ENCODE data around the gene TCTN2.

Gene TCTN2

DNA sequence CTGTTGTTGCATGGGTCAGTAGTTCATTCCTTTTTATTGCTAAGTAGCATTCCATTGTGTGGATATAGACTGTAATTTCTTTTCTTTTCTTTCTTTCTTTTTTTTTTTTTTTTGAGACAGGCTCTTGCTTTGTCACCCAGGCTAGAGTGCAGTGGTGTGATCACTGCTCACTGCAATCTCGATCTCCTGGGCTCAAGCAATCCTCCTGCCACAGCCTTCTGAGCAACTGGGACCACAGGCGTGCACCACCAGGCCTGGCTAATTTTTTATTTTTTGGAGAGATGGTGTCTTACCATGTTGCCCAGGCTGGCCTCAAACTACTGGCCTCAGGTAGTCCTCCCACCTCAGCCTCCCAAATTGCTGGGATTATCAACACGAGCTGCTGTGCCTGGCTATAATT lies 46.4 kb downstream of the TCTN2 start:
- no peak overlapping the region for H3K27ac ChIP-seq (ENCODE audit: low read depth, low read length)
- H3K4me1 ChIP-seq (ENCODE audit: control insufficient read depth, insufficient read depth, low read length, unreplicated experiment) = peaks cover 16% of the 10 kb centered on the region
- no peaks in the 10 kb centered on the region for H3K36me3 ChIP-seq (ENCODE audit: insufficient read depth, low read length)
- H3K4me3 ChIP-seq (ENCODE audit: low read depth, low read length) = no peak overlapping the region
- H3K27me3 ChIP-seq (ENCODE audit: insufficient read depth, low read length) = no peaks in the 10 kb centered on the region
- H3K79me2 ChIP-seq (ENCODE audit: control insufficient read depth, insufficient read depth, low read length, unreplicated experiment) = peaks cover 23% of the 10 kb centered on the region
- H2AFZ ChIP-seq (ENCODE audit: low read length, unreplicated experiment) = no peak overlapping the region

DNA sequence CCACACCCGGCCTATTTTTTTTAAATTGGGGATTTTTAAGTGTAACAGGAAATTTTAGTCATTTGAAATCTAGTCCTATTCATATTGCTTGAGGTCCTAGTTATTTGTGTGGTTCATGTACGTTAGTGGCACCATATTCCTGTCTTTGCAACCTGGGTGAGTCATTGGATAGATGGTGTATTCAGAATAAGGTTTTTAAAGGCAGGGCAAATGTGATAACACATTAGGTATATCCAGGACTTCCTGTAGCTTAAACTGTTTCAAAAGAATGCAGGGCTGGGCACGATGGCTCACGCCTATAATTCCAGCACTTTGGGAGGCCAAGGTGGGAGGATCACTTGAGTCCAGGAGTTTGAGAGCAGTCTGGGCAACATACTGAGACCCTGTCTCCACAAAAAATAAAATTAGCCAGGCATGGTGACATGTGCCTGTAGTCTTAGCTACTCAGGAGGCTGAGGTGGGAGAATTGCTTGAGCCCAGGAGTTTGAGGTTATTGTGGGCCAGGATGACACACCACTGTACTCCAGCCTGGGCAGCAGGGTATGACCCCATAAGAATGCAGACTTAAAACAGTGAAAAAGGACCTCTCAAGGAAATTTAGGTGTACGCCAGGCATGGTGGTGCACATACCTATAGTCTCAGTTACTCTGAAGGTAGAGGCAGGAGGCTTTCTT lies 49.4 kb downstream of the TCTN2 start:
- no peak overlapping the region for H2AFZ ChIP-seq (ENCODE audit: low read length, unreplicated experiment)
- H3K36me3 ChIP-seq (ENCODE audit: insufficient read depth, low read length) = 0 out of 2 replicates have a peak, but pooled peaks cover 2% of the 10 kb centered on the region
- no peak overlapping the region for H3K4me3 ChIP-seq (ENCODE audit: low read depth, low read length)
- peaks cover 3% of the 10 kb centered on the region for H3K4me1 ChIP-seq (ENCODE audit: control insufficient read depth, insufficient read depth, low read length, unreplicated experiment)
- H3K79me2 ChIP-seq (ENCODE audit: control insufficient read depth, insufficient read depth, low read length, unreplicated experiment) = no peaks in the 10 kb centered on the region
- no peak overlapping the region for H3K27ac ChIP-seq (ENCODE audit: low read depth, low read length)
- H3K27me3 ChIP-seq (ENCODE audit: insufficient read depth, low read length) = no peaks in the 10 kb centered on the region

DNA sequence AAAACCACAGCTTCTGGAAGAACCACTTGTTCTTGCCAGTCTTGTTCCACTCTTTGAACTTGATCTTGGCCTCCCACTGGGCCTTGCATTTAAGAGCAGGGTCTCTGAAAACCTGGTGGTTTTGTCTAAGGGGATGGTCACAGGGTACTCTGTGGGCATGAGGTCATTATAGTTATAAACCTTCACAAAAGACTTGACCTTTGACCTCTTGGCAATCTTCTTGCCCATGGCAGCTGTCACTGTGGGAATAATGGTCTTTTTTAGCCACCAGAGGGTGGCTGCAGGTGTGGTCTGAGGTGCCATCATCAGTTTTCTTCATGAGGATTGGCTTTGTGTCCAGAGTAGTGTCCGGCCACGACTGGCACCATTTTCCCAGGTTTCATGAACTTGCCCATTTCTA lies 50.3 kb downstream of the TCTN2 start:
- 0 out of 2 replicates have a peak, but pooled peaks cover 7% of the 10 kb centered on the region for H3K36me3 ChIP-seq (ENCODE audit: insufficient read depth, low read length)
- H2AFZ ChIP-seq (ENCODE audit: low read length, unreplicated experiment) = no peak overlapping the region
- no peak overlapping the region for H3K27ac ChIP-seq (ENCODE audit: low read depth, low read length)
- no peaks in the 10 kb centered on the region for H3K79me2 ChIP-seq (ENCODE audit: control insufficient read depth, insufficient read depth, low read length, unreplicated experiment)
- no peaks in the 10 kb centered on the region for H3K27me3 ChIP-seq (ENCODE audit: insufficient read depth, low read length)
- H3K4me1 ChIP-seq (ENCODE audit: control insufficient read depth, insufficient read depth, low read length, unreplicated experiment) = no peaks in the 10 kb centered on the region
- no peak overlapping the region for H3K4me3 ChIP-seq (ENCODE audit: low read depth, low read length)

DNA sequence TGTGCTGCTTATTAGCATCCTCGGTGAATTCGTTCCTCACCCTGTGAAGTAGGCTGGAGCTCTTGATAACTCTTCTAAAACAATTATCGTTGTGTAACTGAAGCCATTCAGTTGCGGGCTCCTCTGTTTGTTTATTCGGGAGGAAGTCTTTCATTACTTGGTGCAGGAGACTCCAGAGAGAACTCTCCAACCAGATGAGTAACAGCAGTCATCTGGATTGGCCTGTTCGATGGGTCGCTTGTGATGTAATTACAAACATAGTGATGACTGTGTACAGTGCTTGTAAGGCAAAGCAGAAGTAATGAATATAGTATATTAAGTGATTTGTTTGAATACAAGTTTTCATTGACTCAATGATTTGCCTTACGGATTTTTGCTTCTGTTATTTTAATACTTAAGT lies 52.1 kb downstream of the TCTN2 start:
- no peak overlapping the region for H2AFZ ChIP-seq (ENCODE audit: low read length, unreplicated experiment)
- H3K27ac ChIP-seq (ENCODE audit: low read depth, low read length) = no peak overlapping the region
- no peak overlapping the region for H3K4me3 ChIP-seq (ENCODE audit: low read depth, low read length)
- H3K27me3 ChIP-seq (ENCODE audit: insufficient read depth, low read length) = no peaks in the 10 kb centered on the region
- no peaks in the 10 kb centered on the region for H3K79me2 ChIP-seq (ENCODE audit: control insufficient read depth, insufficient read depth, low read length, unreplicated experiment)
- 0 out of 2 replicates have a peak, but pooled peaks cover 11% of the 10 kb centered on the region for H3K36me3 ChIP-seq (ENCODE audit: insufficient read depth, low read length)
- no peaks in the 10 kb centered on the region for H3K4me1 ChIP-seq (ENCODE audit: control insufficient read depth, insufficient read depth, low read length, unreplicated experiment)

DNA sequence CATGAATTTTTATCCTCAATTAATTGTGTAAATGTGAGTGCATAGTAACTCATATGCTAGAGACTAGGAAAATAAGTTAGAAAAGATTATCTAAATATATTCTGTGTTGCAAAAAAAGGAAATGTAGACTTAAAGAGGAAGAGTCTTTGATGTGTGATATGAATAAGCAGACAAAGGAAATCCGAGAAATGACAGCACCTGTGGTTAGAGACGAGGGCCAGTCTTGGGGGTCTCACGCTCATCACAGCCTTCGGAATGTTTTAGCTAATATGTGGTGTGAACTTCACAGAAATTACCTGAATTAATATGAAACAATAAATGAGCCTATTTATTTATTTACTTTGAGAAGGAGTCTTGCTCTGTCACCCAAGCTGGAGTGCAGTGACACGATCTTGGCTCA lies 52.9 kb downstream of the TCTN2 start:
- Histone ChIP-seq H2AFZ (ENCODE audit: low read length, unreplicated experiment) (no peak overlapping the region), H3K4me3 (ENCODE audit: low read depth, low read length) (no peak overlapping the region), H3K79me2 (ENCODE audit: control insufficient read depth, insufficient read depth, low read length, unreplicated experiment) (no peaks in the 10 kb centered on the region), H3K36me3 (ENCODE audit: insufficient read depth, low read length) (0 out of 2 replicates have a peak, but pooled peaks cover 11% of the 10 kb centered on the region), H3K27me3 (ENCODE audit: insufficient read depth, low read length) (no peaks in the 10 kb centered on the region), H3K27ac (ENCODE audit: low read depth, low read length) (no peak overlapping the region), H3K4me1 (ENCODE audit: control insufficient read depth, insufficient read depth, low read length, unreplicated experiment) (no peaks in the 10 kb centered on the region)

DNA sequence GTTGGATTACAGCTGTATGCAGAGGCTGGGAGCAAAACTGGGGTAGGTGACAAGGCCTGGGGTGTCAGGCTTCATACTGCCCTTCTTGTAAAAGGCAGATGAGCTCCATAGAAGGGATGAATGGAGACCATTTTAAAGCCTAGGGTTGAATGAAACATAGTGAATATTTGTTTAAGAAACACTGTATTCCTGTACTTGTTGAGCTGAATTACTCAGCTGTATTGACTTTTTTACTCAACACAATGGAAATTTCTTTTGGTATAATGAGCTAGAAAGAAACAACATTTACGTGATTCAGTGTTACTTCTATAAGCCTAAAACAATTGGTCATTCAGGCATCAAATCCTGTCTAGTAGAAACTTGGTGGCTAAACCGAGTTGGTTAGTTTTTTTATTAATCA lies 55.3 kb downstream of the TCTN2 start:
- Histone ChIP-seq H3K79me2 (ENCODE audit: control insufficient read depth, insufficient read depth, low read length, unreplicated experiment) (no peaks in the 10 kb centered on the region), H3K4me1 (ENCODE audit: control insufficient read depth, insufficient read depth, low read length, unreplicated experiment) (no peaks in the 10 kb centered on the region), H3K27ac (ENCODE audit: low read depth, low read length) (no peak overlapping the region), H3K36me3 (ENCODE audit: insufficient read depth, low read length) (peaks cover 11% of the 10 kb centered on the region; the same call in 1 of the 2 replicates), H3K27me3 (ENCODE audit: insufficient read depth, low read length) (no peaks in the 10 kb centered on the region), H2AFZ (ENCODE audit: low read length, unreplicated experiment) (no peak overlapping the region), H3K4me3 (ENCODE audit: low read depth, low read length) (no peak overlapping the region)

DNA sequence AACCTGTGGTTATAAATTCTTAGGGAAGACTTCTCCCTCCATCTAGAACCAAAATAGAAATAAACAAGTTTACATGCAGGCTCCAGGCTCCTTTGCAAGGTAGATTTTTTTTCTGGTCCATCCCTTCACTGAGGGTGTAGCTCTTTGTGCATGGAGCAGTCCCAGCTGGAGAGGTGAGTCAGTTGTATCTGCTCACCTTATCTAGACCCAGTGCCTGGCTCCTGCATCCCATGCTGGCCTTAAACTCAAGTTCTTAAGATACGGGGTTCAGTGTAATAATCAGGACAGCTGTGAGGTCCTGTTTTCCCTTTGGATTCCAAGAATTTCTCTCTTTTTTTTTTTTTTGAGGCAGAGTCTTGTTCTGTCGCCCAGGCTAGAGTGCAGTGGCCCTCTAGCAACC lies 56.0 kb downstream of the TCTN2 start:
- peaks cover 12% of the 10 kb centered on the region; the same call in 1 of the 2 replicates for H3K36me3 ChIP-seq (ENCODE audit: insufficient read depth, low read length)
- no peaks in the 10 kb centered on the region for H3K4me1 ChIP-seq (ENCODE audit: control insufficient read depth, insufficient read depth, low read length, unreplicated experiment)
- H3K27me3 ChIP-seq (ENCODE audit: insufficient read depth, low read length) = no peaks in the 10 kb centered on the region
- no peak overlapping the region for H3K27ac ChIP-seq (ENCODE audit: low read depth, low read length)
- H3K4me3 ChIP-seq (ENCODE audit: low read depth, low read length) = no peak overlapping the region
- H3K79me2 ChIP-seq (ENCODE audit: control insufficient read depth, insufficient read depth, low read length, unreplicated experiment) = no peaks in the 10 kb centered on the region
- no peak overlapping the region for H2AFZ ChIP-seq (ENCODE audit: low read length, unreplicated experiment)

DNA sequence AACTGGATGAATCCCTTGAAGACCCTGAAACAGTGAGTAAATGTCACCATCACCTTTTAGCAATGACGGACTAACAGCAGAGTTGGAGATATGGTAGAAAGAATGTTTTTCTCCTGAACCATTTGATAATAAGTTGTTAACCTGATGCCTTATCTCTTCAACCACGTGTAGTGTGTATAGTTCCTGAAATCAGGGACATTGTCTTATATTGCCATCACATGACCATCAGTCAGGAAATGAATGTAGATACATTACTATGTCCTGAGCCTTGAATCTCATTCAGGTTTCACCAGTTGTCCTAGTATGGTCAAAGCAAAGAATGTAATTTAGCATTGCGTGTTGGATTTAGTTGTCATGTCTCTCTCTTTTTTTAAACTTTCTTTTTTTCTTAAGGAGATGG lies 57.0 kb downstream of the TCTN2 start:
- Histone ChIP-seq H3K36me3 (ENCODE audit: insufficient read depth, low read length) (peaks cover 16% of the 10 kb centered on the region; the same call in 1 of the 2 replicates), H3K79me2 (ENCODE audit: control insufficient read depth, insufficient read depth, low read length, unreplicated experiment) (no peaks in the 10 kb centered on the region), H3K4me3 (ENCODE audit: low read depth, low read length) (no peak overlapping the region), H3K27me3 (ENCODE audit: insufficient read depth, low read length) (no peaks in the 10 kb centered on the region), H3K27ac (ENCODE audit: low read depth, low read length) (no peak overlapping the region), H2AFZ (ENCODE audit: low read length, unreplicated experiment) (no peak overlapping the region), H3K4me1 (ENCODE audit: control insufficient read depth, insufficient read depth, low read length, unreplicated experiment) (no peaks in the 10 kb centered on the region)

DNA sequence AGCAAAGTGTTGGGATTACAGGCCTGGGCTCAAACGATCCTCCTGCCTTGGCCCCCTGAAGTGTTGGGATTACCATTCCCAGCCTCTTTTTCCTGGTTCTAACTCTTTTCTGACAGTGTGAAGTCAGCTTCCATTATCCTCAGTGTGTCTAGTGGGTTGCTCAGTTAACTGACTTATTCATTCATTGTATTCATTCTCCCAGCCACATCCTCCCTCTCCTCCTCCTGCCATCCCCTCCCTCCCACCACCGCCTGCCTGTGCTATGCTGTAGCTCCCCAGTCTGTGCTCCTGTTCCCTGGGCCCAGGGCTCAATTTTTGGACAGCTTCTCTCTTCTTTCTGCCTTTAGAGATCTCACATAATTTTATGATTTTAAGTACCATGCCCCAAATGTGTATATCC lies 60.7 kb downstream of the TCTN2 start:
- H3K79me2 ChIP-seq (ENCODE audit: control insufficient read depth, insufficient read depth, low read length, unreplicated experiment) = no peaks in the 10 kb centered on the region
- H3K4me3 ChIP-seq (ENCODE audit: low read depth, low read length) = no peak overlapping the region
- H2AFZ ChIP-seq (ENCODE audit: low read length, unreplicated experiment) = no peak overlapping the region
- no peaks in the 10 kb centered on the region for H3K4me1 ChIP-seq (ENCODE audit: control insufficient read depth, insufficient read depth, low read length, unreplicated experiment)
- no peaks in the 10 kb centered on the region for H3K27me3 ChIP-seq (ENCODE audit: insufficient read depth, low read length)
- no peak overlapping the region for H3K27ac ChIP-seq (ENCODE audit: low read depth, low read length)
- peaks cover 10% of the 10 kb centered on the region; the same call in 1 of the 2 replicates for H3K36me3 ChIP-seq (ENCODE audit: insufficient read depth, low read length)

DNA sequence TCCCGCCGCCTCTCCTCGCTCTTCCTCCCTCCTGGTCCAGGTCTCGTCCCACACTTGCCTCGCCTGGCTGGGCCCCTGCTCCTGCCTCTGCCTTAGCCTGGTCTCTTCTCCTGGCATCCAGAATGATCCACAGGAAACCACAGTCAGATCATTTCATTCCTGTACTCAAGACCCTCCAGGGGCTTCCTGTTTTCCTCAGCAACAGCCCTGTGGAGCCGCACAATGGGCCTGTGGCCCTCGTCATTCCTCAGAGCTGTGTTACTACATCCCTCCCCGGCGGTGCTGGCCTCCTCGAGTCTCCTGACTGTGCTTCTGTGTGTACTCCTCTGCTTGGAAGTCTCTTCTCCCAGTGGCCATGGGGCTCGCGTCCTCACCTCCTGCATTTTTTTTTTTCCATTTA lies 61.3 kb downstream of the TCTN2 start:
- Histone ChIP-seq H3K36me3 (ENCODE audit: insufficient read depth, low read length) (peaks cover 15% of the 10 kb centered on the region; the same call in 1 of the 2 replicates), H3K27ac (ENCODE audit: low read depth, low read length) (no peak overlapping the region), H2AFZ (ENCODE audit: low read length, unreplicated experiment) (no peak overlapping the region), H3K27me3 (ENCODE audit: insufficient read depth, low read length) (no peaks in the 10 kb centered on the region), H3K4me1 (ENCODE audit: control insufficient read depth, insufficient read depth, low read length, unreplicated experiment) (no peaks in the 10 kb centered on the region), H3K4me3 (ENCODE audit: low read depth, low read length) (no peak overlapping the region), H3K79me2 (ENCODE audit: control insufficient read depth, insufficient read depth, low read length, unreplicated experiment) (no peaks in the 10 kb centered on the region)

DNA sequence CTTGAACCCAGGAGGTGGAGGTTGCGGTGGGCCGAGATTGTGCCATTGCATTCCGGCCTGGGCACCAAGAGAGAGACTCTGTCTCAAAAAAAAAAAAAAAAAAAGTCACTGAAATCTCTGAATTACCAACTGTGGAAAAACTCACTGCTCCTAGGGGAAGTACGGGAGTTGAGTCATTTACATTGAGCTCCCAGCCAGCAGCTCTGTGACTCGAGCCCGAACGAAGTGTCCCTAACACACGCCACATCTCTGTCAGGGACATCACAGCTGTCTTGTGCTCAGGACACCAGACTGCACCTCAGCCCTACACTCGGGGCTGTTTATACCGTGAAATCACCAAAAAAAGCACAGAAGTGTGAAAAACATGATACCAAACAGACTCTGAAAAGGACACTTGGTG lies 62.3 kb downstream of the TCTN2 start:
- H3K36me3 ChIP-seq (ENCODE audit: insufficient read depth, low read length) = peaks cover 11% of the 10 kb centered on the region; the same call in 1 of the 2 replicates
- H3K4me1 ChIP-seq (ENCODE audit: control insufficient read depth, insufficient read depth, low read length, unreplicated experiment) = no peaks in the 10 kb centered on the region
- no peaks in the 10 kb centered on the region for H3K79me2 ChIP-seq (ENCODE audit: control insufficient read depth, insufficient read depth, low read length, unreplicated experiment)
- no peak overlapping the region for H3K4me3 ChIP-seq (ENCODE audit: low read depth, low read length)
- H3K27ac ChIP-seq (ENCODE audit: low read depth, low read length) = no peak overlapping the region
- no peaks in the 10 kb centered on the region for H3K27me3 ChIP-seq (ENCODE audit: insufficient read depth, low read length)
- no peak overlapping the region for H2AFZ ChIP-seq (ENCODE audit: low read length, unreplicated experiment)
